Fibroblast of lung (primary cell): Measurements from ENCODE around the gene IMMP2L.

ENCODE experiments used
- EZH2 ChIP-seq: IDR thresholded peaks from 2 replicates; pipeline ENCODE4 v1.5.1; 2012; ENCODE audit warnings: low read length, control low read depth, mild to moderate bottlenecking; ENCODE audit errors: missing control alignments
- TF ChIP-seq, protein P1 (sequence below), 2 donors: IDR thresholded peaks in 1 of 2; conservative IDR thresholded peaks in 1 of 2; 1 replicate in 1 of 2; 2 replicates in 1 of 2; pipeline ENCODE4 v1.5.1; 2011 to 2012; ENCODE audit warnings: low read length in 2 of 2, control low read depth in 1 of 2, inconsistent platforms in 1 of 2, low read depth in 1 of 2, mild to moderate bottlenecking in 1 of 2

DNA sequence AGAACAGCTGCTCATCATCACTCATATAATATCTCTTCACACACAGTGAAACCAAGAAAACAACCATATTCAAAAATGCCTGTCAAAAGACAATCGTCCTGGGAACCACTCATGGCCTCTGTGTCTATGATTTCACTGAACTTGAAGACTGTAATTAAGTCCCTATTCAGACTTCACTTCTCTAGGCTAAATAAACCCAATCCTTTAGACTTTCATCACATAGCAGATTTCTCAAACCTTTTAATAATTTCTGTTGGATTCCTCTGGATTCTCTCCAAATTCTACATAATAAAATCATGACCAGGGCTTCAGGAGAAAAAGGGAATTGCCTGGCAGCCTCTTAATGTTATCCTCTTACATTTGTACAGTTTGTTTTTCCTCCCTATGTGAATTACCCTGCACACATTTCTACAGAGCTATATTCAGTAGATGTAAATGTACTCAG lies 270.2 kb downstream of the IMMP2L start:
- TF ChIP-seq, protein P1, sequence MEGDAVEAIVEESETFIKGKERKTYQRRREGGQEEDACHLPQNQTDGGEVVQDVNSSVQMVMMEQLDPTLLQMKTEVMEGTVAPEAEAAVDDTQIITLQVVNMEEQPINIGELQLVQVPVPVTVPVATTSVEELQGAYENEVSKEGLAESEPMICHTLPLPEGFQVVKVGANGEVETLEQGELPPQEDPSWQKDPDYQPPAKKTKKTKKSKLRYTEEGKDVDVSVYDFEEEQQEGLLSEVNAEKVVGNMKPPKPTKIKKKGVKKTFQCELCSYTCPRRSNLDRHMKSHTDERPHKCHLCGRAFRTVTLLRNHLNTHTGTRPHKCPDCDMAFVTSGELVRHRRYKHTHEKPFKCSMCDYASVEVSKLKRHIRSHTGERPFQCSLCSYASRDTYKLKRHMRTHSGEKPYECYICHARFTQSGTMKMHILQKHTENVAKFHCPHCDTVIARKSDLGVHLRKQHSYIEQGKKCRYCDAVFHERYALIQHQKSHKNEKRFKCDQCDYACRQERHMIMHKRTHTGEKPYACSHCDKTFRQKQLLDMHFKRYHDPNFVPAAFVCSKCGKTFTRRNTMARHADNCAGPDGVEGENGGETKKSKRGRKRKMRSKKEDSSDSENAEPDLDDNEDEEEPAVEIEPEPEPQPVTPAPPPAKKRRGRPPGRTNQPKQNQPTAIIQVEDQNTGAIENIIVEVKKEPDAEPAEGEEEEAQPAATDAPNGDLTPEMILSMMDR (conservative IDR thresholded peaks at IDR 0.05 in 1 of 2, IDR thresholded peaks at IDR 0.05 in 1 of 2; ENCODE audit: low read depth in 1 of 2, low read length in 2 of 2): no peak
- TF ChIP-seq EZH2: no peak
